ENCODE results near the gene ELMO1. TPM values are rescaled to one million over a fixed set of nuclear protein-coding genes. Genes with fewer than 3 reads are reported as not detected.

The ELMO1 gene
- total and polyA plus RNA-seq, 4 donors, result 6.7 to 51.5 (median 14.8) TPM

DNA sequence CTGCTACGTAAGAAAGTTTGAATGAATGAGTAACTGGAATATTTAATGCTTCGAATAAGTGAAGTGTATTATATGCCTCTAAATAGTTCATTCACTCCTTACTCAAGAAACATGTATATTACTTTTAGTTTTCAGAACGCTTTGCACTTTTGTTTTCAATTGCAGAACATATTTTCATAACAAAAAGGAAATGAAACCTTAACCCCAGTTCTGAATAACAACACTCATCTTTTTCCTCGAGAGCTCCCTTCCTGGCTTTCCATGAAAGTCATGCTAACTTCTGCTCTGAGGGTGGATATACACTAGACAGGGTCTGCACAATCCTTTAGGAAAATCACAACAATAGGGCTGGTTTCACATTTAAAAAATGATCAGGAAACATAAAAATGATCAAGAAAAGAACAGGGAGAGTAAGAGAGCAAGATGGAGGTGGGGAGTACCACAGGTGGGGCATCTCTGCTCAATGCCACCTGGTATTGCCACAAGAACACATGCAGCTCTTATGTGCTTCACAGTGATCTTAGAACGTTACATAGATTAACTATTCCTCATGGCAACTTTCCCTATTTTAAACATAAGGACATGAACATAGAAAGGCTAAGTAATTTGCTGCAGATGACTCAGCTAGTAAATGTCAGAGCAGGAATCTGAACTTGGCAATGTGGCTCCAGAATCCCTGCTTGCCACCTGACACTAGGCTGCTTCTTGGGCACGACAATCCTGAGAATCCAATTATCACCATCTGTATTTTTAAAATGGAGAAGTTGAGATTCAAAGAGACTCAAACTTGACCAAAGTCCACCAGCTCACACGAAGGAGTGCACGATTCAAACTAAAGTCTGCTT lies 504.9 kb downstream of the ELMO1 start:
- DNase-seq (ENCODE audit: low spot score), result no peak
- Histone ChIP-seq H3K9ac (ENCODE audit: low read depth in 1 of 2, low read length in 2 of 2) (no peak overlapping the region), H3K36me3 (ENCODE audit: control insufficient read depth in 4 of 4, insufficient read depth in 3 of 4, low read depth in 1 of 4, low read length in 3 of 4) (peaks cover 0 to 10% (median 3%) of the 10 kb centered on the region in 4 donors), H3K4me3 (ENCODE audit: low read depth in 1 of 3, low read length in 3 of 3) (no peak overlapping the region), H3K4me1 (ENCODE audit: control insufficient read depth in 4 of 4, insufficient read depth in 4 of 4, low read length in 3 of 4) (peaks cover 2 to 14% (median 8%) of the 10 kb centered on the region in 4 donors), H3K27ac (ENCODE audit: low read depth in 1 of 2, low read length in 2 of 2) (no peak overlapping the region), H3K27me3 (ENCODE audit: control insufficient read depth in 4 of 4, insufficient read depth in 4 of 4, low read length in 3 of 4) (no peaks in the 10 kb centered on the region), H3K9me3 (ENCODE audit: control insufficient read depth in 4 of 4, low read length in 3 of 4) (peaks cover 15 to 28% (median 18%) of the 10 kb centered on the region in 4 donors)
- TF ChIP-seq EGR1 (IDR thresholded peaks at IDR 0.05; ENCODE audit: low read depth in 2 of 2) (no peak), NR2F2 (IDR thresholded peaks at IDR 0.05) (no peak)
- 89% methylated on average over 8 of the region's 8 CpGs for WGBS

DNA sequence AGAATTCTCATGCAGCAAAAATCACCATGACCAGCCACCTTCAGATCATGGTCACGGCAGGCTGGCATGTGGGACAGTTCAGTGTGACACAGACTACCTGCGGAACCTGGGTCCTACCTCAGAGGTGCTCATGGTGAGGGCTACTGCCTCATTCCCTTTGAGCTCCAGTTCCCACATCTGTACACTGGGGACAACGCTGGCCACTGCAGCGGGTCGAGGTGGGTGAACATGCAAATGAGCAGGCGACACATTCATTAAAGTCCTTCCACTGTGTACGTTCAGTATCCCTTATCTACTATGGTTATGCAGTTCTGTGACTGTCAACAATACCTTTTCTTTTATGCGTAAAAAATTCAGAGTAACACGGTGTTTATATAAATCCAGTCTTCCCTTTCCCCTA lies 505.7 kb downstream of the ELMO1 start:
- Histone ChIP-seq H3K36me3 (ENCODE audit: control insufficient read depth in 4 of 4, insufficient read depth in 3 of 4, low read depth in 1 of 4, low read length in 3 of 4) (peaks cover 0 to 13% (median 4%) of the 10 kb centered on the region in 4 donors), H3K9me3 (ENCODE audit: control insufficient read depth in 4 of 4, low read length in 3 of 4) (peaks cover 18 to 32% (median 23%) of the 10 kb centered on the region in 4 donors), H3K27me3 (ENCODE audit: control insufficient read depth in 4 of 4, insufficient read depth in 4 of 4, low read length in 3 of 4) (no peaks in the 10 kb centered on the region), H3K27ac (ENCODE audit: low read depth in 1 of 2, low read length in 2 of 2) (no peak overlapping the region), H3K4me1 (ENCODE audit: control insufficient read depth in 4 of 4, insufficient read depth in 4 of 4, low read length in 3 of 4) (peaks cover 2 to 14% (median 8%) of the 10 kb centered on the region in 4 donors), H3K4me3 (ENCODE audit: low read depth in 1 of 3, low read length in 3 of 3) (peak overlapping the region in 1 of 3 donors; percentile 15), H3K9ac (ENCODE audit: low read depth in 1 of 2, low read length in 2 of 2) (no peak overlapping the region)
- 95% methylated on average over 9 of the region's 9 CpGs for WGBS
- no peak for TF ChIP-seq HNF4A (conservative IDR thresholded peaks at IDR 0.05)
- TF ChIP-seq YY1 (IDR thresholded peaks at IDR 0.05), result no peak
- no peak for TF ChIP-seq GABPA (IDR thresholded peaks at IDR 0.05 in 1 of 2, conservative IDR thresholded peaks at IDR 0.05 in 1 of 2)
- no peak for TF ChIP-seq FOXA1 (IDR thresholded peaks at IDR 0.05)
- TF ChIP-seq TAF1 (conservative IDR thresholded peaks at IDR 0.05), result no peak
- TF ChIP-seq RXRA (IDR thresholded peaks at IDR 0.05), result no peak
- TF ChIP-seq, protein P1, sequence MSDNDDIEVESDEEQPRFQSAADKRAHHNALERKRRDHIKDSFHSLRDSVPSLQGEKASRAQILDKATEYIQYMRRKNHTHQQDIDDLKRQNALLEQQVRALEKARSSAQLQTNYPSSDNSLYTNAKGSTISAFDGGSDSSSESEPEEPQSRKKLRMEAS (IDR thresholded peaks at IDR 0.05), result no peak
- no peak for TF ChIP-seq JUND (IDR thresholded peaks at IDR 0.05)
- TF ChIP-seq, protein P2, sequence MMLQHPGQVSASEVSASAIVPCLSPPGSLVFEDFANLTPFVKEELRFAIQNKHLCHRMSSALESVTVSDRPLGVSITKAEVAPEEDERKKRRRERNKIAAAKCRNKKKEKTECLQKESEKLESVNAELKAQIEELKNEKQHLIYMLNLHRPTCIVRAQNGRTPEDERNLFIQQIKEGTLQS (IDR thresholded peaks at IDR 0.05), result no peak
- TF ChIP-seq, protein P3, sequence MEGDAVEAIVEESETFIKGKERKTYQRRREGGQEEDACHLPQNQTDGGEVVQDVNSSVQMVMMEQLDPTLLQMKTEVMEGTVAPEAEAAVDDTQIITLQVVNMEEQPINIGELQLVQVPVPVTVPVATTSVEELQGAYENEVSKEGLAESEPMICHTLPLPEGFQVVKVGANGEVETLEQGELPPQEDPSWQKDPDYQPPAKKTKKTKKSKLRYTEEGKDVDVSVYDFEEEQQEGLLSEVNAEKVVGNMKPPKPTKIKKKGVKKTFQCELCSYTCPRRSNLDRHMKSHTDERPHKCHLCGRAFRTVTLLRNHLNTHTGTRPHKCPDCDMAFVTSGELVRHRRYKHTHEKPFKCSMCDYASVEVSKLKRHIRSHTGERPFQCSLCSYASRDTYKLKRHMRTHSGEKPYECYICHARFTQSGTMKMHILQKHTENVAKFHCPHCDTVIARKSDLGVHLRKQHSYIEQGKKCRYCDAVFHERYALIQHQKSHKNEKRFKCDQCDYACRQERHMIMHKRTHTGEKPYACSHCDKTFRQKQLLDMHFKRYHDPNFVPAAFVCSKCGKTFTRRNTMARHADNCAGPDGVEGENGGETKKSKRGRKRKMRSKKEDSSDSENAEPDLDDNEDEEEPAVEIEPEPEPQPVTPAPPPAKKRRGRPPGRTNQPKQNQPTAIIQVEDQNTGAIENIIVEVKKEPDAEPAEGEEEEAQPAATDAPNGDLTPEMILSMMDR (IDR thresholded peaks at IDR 0.05; ENCODE audit: low read depth, low read length, missing input control), result no peak
- no peak for TF ChIP-seq RAD21 (IDR thresholded peaks at IDR 0.05)
- TF ChIP-seq, protein P4, sequence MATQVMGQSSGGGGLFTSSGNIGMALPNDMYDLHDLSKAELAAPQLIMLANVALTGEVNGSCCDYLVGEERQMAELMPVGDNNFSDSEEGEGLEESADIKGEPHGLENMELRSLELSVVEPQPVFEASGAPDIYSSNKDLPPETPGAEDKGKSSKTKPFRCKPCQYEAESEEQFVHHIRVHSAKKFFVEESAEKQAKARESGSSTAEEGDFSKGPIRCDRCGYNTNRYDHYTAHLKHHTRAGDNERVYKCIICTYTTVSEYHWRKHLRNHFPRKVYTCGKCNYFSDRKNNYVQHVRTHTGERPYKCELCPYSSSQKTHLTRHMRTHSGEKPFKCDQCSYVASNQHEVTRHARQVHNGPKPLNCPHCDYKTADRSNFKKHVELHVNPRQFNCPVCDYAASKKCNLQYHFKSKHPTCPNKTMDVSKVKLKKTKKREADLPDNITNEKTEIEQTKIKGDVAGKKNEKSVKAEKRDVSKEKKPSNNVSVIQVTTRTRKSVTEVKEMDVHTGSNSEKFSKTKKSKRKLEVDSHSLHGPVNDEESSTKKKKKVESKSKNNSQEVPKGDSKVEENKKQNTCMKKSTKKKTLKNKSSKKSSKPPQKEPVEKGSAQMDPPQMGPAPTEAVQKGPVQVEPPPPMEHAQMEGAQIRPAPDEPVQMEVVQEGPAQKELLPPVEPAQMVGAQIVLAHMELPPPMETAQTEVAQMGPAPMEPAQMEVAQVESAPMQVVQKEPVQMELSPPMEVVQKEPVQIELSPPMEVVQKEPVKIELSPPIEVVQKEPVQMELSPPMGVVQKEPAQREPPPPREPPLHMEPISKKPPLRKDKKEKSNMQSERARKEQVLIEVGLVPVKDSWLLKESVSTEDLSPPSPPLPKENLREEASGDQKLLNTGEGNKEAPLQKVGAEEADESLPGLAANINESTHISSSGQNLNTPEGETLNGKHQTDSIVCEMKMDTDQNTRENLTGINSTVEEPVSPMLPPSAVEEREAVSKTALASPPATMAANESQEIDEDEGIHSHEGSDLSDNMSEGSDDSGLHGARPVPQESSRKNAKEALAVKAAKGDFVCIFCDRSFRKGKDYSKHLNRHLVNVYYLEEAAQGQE (IDR thresholded peaks at IDR 0.05), result no peak
- TF ChIP-seq FOXA2 (IDR thresholded peaks at IDR 0.05), result no peak
- no peak for TF ChIP-seq SP1 (IDR thresholded peaks at IDR 0.05)
- DNase-seq (ENCODE audit: low spot score), result no peak

All from liver (tissue), 9 donors.